Thyroid gland (tissue), 4 donors: Measurements from ENCODE around the gene CDH4. TPM values are rescaled to one million over a fixed set of nuclear protein-coding genes. Genes with fewer than 3 reads are reported as not detected.

Source experiments
- DNase-seq, 2 donors: peaks; one replicate each; pipeline ENCODE4 v3.0.0-alpha.2; 2019
- H3K27ac ChIP-seq, 3 donors: fragments of 200-600 bp; sonication (generic); 1 replicate in 2 of 3; 2 replicates in 1 of 3; pipeline ENCODE4 v1.5.1; 2016 to 2019; ENCODE audit warnings: mild to moderate bottlenecking in 1 of 3, moderate library complexity in 1 of 3
- H3K27me3 ChIP-seq: fragments of 200-600 bp; sonication (generic); one replicate; pipeline ENCODE4 v1.5.1; 2019
- H3K36me3 ChIP-seq, 2 donors: fragments of 200-600 bp; sonication (generic); one replicate each; pipeline ENCODE4 v1.5.1; 2016 to 2019
- H3K4me1 ChIP-seq, 2 donors: fragments of 200-600 bp; sonication (generic); one replicate each; pipeline ENCODE4 v1.5.1; 2017 to 2019
- H3K4me3 ChIP-seq, 3 donors: fragments of 200-600 bp; sonication (generic); replicated peaks in 1 of 3; 1 replicate in 2 of 3; 2 replicates in 1 of 3; pipeline ENCODE4 v1.5.1; 2016; ENCODE audit warnings: mild to moderate bottlenecking in 1 of 3
- H3K9me3 ChIP-seq: fragments of 200-600 bp; sonication (generic); one replicate; pipeline ENCODE4 v1.5.1; 2017
- POLR2A ChIP-seq, 2 donors: fragments of 450-650 bp; IDR thresholded peaks; one replicate each; pipeline ENCODE4 v1.6.1; 2017; ENCODE audit warnings: antibody characterized with exemption in 2 of 2, mild to moderate bottlenecking in 2 of 2, moderate library complexity in 1 of 2
- WGBS, 2 donors: methylation state at CpG; one replicate each; pipeline ENCODE4 v1.1.5; 2017; 5-methylcytosine and 5-hydroxymethylcytosine counted together
- intact Hi-C: fragments of 100-400 bp; cut with DNase I; formaldehyde crosslinking; loops from one replicate; pipeline ENCODE4 v1.15.1; 2023
- total RNA-seq, 4 donors: library from RNA; depleted of rRNA; stranded (reverse); fragments of >200 nt; gene quantifications; one replicate each; pipeline ENCODE4 v1.2.3, GENCODE V29; 2016
- TF ChIP-seq, protein P1 (sequence below), 6 experiments: fragments of 200-600 bp in 3 of 6; fragments of 450-650 bp in 3 of 6; sonication (generic) in 3 of 6; IDR thresholded peaks; one replicate each; pipeline ENCODE4 v1.5.1; 2016 to 2019; ENCODE audit warnings: antibody characterized with exemption in 6 of 6, mild to moderate bottlenecking in 2 of 6, inconsistent platforms in 1 of 6, moderate library complexity in 1 of 6

CDH4 gene
- total RNA-seq, 4 donors from 2014 or later: 0.22 to 0.29 (median 0.29) TPM; not detected in 1

DNA sequence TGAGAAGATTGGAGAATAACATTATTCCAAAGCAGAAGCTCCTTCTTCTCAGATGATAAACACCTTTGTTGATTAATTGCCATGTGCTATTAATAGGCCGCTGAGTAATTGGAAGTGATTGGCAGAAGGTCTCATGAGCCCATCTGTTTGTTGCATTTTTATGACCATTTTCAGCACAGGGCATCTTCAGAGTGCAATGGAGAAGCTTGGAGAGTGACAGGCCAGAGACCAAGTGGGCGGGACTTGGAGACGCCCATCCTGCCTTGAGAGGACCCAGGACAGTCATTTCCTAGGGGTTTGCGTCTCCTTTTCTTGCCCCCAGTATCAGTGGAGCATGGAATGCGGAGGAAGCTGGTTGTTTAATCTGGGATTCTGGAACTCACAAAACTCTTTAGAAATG is 89.5 kb downstream of the CDH4 start:
- no peak for DNase-seq
- WGBS, 2 donors: 82 to 93% methylated on average over 5 of the region's 5 CpGs

DNA sequence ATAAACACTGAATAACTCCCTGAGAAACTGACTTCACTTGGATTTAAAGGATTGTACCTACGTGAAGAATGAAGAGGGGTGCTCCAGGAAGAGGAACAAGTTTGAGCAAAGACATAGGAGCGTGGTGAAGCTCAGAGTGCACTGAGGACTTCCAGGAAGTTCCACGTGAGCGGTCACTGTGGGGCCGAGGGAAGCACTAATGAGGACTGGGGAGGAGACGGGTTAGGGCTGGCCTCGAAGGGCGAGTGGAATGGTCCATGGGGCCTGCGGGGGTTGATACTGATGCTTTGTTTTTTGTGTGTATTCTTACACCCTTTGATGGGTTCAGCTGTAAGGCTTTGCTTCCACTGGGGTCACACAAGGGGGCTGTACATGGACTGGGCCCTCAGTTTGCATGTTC is 91.9 kb downstream of the CDH4 start:
- H3K4me1 ChIP-seq: no peaks in the 10 kb centered on the region
- TF ChIP-seq, protein P1, sequence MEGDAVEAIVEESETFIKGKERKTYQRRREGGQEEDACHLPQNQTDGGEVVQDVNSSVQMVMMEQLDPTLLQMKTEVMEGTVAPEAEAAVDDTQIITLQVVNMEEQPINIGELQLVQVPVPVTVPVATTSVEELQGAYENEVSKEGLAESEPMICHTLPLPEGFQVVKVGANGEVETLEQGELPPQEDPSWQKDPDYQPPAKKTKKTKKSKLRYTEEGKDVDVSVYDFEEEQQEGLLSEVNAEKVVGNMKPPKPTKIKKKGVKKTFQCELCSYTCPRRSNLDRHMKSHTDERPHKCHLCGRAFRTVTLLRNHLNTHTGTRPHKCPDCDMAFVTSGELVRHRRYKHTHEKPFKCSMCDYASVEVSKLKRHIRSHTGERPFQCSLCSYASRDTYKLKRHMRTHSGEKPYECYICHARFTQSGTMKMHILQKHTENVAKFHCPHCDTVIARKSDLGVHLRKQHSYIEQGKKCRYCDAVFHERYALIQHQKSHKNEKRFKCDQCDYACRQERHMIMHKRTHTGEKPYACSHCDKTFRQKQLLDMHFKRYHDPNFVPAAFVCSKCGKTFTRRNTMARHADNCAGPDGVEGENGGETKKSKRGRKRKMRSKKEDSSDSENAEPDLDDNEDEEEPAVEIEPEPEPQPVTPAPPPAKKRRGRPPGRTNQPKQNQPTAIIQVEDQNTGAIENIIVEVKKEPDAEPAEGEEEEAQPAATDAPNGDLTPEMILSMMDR (IDR thresholded peaks at IDR 0.05): no peak
- TF ChIP-seq POLR2A (IDR thresholded peaks at IDR 0.05): no peak
- no peaks in the 10 kb centered on the region for H3K9me3 ChIP-seq
- no peak overlapping the region for H3K4me3 ChIP-seq
- 53 to 61% methylated on average over 9 of the region's 9 CpGs for WGBS, 2 donors
- no peak overlapping the region for H3K27ac ChIP-seq
- intact Hi-C loops: no loop called here
- no peak for DNase-seq
- H3K27me3 ChIP-seq: no peaks in the 10 kb centered on the region
- no peaks in the 10 kb centered on the region for H3K36me3 ChIP-seq

More for the DNA sequence above, 89.5 kb downstream of the CDH4 start:
- Histone ChIP-seq H3K4me3 (no peak overlapping the region), H3K4me1 (no peaks in the 10 kb centered on the region), H3K9me3 (no peaks in the 10 kb centered on the region), H3K27me3 (no peaks in the 10 kb centered on the region), H3K36me3 (no peaks in the 10 kb centered on the region), H3K27ac (no peak overlapping the region)
- intact Hi-C loops: no loop called here
- no peak for TF ChIP-seq POLR2A (IDR thresholded peaks at IDR 0.05)
- TF ChIP-seq, protein P1 (IDR thresholded peaks at IDR 0.05): no peak

DNA sequence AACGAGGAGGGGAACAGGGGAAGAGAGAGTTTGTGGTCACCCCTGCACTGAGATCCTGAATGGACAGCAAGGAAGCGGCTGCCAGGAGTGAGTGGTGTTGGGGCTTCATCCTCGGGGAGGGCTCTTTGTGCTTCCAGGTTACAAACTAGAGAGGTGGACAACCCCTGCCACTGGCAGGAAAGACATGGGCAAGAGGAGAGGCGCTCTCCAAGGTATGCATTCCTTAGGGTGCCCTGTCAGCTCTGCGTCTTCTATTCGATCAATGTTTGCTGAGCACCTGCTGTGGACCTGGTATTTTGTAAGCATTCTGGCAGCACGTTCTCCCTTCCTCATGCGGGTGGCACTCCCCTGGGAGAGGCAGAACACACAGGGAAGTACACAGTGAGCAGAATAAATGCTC is 93.6 kb downstream of the CDH4 start:
- Histone ChIP-seq H3K27ac (no peak overlapping the region), H3K36me3 (no peaks in the 10 kb centered on the region), H3K9me3 (no peaks in the 10 kb centered on the region), H3K4me3 (no peak overlapping the region), H3K27me3 (no peaks in the 10 kb centered on the region), H3K4me1 (no peaks in the 10 kb centered on the region)
- DNase-seq: no peak
- TF ChIP-seq, protein P1 (IDR thresholded peaks at IDR 0.05): no peak
- no peak for TF ChIP-seq POLR2A (IDR thresholded peaks at IDR 0.05)
- intact Hi-C loops: no loop called here
- 37 to 39% methylated on average over 8 of the region's 8 CpGs for WGBS, 2 donors

DNA sequence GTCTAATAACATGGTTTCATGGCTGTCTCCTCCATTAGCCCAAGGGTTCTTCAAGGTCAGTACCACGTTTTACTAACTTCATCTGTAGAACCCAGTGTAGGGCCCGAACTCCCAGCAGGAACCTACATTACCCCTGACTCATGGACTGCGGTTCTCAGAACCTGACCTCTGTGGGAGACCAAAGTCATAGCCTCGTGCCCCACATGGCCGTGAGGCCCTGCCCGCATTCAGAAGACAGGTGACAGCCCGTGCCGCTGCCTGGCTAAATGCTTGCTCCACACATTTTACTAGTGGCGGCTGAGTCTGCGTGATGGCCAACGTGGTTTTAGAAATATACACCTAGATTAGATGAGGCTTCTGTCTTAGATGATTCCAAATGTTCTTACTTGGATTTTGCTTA is 94.9 kb downstream of the CDH4 start:
- H3K27me3 ChIP-seq: no peaks in the 10 kb centered on the region
- intact Hi-C loops: no loop called here
- H3K4me3 ChIP-seq: no peak overlapping the region
- DNase-seq: no peak
- no peaks in the 10 kb centered on the region for H3K4me1 ChIP-seq
- WGBS, 2 donors: 86 to 93% methylated on average over 11 of the region's 11 CpGs
- no peak overlapping the region for H3K27ac ChIP-seq
- H3K36me3 ChIP-seq: no peaks in the 10 kb centered on the region
- TF ChIP-seq POLR2A (IDR thresholded peaks at IDR 0.05): no peak
- TF ChIP-seq, protein P1 (IDR thresholded peaks at IDR 0.05): no peak
- no peaks in the 10 kb centered on the region for H3K9me3 ChIP-seq

DNA sequence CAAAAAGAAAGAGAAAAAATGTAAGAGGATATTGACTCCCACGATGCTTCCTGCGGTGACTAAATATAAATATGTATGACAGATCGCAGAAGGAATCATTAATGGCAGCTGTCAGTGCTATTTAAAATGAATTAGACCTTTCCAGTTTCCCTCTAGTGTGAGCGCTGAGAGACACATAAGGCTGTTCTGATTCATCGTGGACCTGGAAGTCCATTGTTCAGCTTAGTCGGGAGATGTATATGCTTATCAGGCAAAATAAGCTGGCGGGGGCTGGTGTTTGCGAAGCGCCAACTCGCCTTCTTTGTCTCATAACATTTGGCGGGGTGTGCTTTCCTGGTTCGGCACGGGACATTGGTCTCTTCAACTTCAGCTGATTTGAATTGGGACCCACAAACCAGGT is 95.4 kb downstream of the CDH4 start:
- no peaks in the 10 kb centered on the region for H3K9me3 ChIP-seq
- no peak overlapping the region for H3K27ac ChIP-seq
- intact Hi-C loops: no loop called here
- H3K36me3 ChIP-seq: no peaks in the 10 kb centered on the region
- H3K4me1 ChIP-seq: no peaks in the 10 kb centered on the region
- WGBS, 2 donors: 81 to 87% methylated on average over 13 of the region's 13 CpGs
- TF ChIP-seq, protein P1 (IDR thresholded peaks at IDR 0.05): no peak
- no peak for TF ChIP-seq POLR2A (IDR thresholded peaks at IDR 0.05)
- H3K4me3 ChIP-seq: no peak overlapping the region
- no peak for DNase-seq
- H3K27me3 ChIP-seq: no peaks in the 10 kb centered on the region
